Measurements from ENCODE around the gene CLSTN2. TPM values are rescaled to one million over a fixed set of nuclear protein-coding genes. Genes with fewer than 3 reads are reported as not detected.

CLSTN2 gene
- total RNA-seq, 4 donors from 2014 or later: 13.4 to 21.3 (median 19.4) TPM

DNA sequence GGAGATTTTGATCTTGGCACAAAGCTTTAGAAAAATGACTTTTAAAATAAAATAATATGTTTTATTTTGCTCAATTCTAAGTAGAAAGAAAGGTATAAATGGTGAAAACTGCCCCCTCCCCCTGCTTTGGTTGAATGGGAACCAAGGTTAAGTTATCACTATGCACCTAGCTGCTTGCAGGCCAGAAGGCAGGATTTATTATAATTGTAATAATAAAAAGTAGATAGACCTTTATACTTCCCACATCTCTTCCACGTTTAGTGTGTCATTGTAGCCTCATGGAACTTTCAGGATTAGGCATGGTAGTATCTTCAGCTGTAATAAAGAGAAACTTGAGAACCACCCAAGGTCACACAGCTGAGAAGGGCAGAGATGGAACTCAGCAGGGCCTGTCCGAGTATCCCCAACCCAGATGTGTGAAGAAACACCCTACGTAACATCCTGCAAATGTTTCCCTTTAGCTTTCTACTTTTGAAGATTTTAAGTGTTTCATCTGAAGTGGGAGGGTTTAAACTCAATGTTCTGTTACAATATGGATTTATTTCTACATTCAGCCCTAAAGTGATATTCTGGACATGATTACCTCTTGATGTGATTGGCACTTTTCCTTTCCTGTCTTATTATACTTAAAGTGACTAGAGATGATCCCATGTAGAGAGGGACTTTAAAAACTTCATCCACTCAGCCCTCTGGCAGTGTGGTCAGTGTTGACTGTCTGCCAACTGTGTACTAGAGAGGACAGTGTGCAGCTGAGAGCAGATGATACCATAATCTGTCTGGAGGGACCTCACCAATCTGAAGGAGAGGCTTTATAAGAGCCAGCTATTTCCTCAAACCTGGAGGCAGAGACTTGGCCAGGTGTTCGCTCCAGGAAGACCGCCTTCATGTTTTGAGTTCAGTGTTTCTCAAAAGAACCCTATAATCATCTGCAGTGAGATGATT lies 460.4 kb downstream of the CLSTN2 start:
- peak in 1 of 2 donors; percentile 15 for DNase-seq (ENCODE audit: low spot score in 2 of 2)
- no peak for TF ChIP-seq POLR2A (IDR thresholded peaks at IDR 0.05)
- TF ChIP-seq, protein P1, sequence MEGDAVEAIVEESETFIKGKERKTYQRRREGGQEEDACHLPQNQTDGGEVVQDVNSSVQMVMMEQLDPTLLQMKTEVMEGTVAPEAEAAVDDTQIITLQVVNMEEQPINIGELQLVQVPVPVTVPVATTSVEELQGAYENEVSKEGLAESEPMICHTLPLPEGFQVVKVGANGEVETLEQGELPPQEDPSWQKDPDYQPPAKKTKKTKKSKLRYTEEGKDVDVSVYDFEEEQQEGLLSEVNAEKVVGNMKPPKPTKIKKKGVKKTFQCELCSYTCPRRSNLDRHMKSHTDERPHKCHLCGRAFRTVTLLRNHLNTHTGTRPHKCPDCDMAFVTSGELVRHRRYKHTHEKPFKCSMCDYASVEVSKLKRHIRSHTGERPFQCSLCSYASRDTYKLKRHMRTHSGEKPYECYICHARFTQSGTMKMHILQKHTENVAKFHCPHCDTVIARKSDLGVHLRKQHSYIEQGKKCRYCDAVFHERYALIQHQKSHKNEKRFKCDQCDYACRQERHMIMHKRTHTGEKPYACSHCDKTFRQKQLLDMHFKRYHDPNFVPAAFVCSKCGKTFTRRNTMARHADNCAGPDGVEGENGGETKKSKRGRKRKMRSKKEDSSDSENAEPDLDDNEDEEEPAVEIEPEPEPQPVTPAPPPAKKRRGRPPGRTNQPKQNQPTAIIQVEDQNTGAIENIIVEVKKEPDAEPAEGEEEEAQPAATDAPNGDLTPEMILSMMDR (IDR thresholded peaks at IDR 0.05): no peak
- TF ChIP-seq EP300 (IDR thresholded peaks at IDR 0.05): no peak
- H3K9me3 ChIP-seq: no peaks in the 10 kb centered on the region
- 74 to 79% methylated on average over 5 of the region's 5 CpGs for WGBS, 2 donors
- no peaks in the 10 kb centered on the region for H3K4me1 ChIP-seq
- no peaks in the 10 kb centered on the region for H3K27me3 ChIP-seq
- no peak overlapping the region for H3K27ac ChIP-seq
- H3K36me3 ChIP-seq: no peaks in the 10 kb centered on the region
- no peak overlapping the region for H3K4me3 ChIP-seq

DNA sequence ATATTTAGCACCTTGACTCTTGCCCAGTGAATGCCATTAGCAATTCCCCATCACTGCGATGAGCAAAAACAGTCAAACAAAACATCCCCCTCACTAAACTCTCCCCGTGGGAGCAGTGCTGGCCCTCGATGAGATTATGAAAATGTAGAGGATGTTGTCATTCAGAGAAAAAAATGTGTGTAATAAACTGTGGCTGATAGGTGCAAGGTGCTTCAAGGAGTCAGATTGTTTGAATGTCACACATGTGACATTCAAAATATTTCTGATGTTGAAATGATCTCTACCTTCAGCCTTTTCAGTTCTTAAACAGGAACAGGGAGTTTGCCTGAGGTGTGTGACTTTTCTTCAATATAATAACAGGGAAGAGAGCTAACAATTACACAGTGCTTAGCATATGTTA lies 461.1 kb downstream of the CLSTN2 start:
- no peak overlapping the region for H3K27ac ChIP-seq
- no peaks in the 10 kb centered on the region for H3K4me1 ChIP-seq
- no peak for DNase-seq (ENCODE audit: low spot score in 2 of 2)
- no peaks in the 10 kb centered on the region for H3K36me3 ChIP-seq
- no peak for TF ChIP-seq POLR2A (IDR thresholded peaks at IDR 0.05)
- no peak for TF ChIP-seq EP300 (IDR thresholded peaks at IDR 0.05)
- TF ChIP-seq, protein P1 (IDR thresholded peaks at IDR 0.05): no peak
- no peaks in the 10 kb centered on the region for H3K9me3 ChIP-seq
- H3K4me3 ChIP-seq: no peak overlapping the region
- 62 to 69% methylated on average over 3 of the region's 3 CpGs for WGBS, 2 donors
- no peaks in the 10 kb centered on the region for H3K27me3 ChIP-seq

DNA sequence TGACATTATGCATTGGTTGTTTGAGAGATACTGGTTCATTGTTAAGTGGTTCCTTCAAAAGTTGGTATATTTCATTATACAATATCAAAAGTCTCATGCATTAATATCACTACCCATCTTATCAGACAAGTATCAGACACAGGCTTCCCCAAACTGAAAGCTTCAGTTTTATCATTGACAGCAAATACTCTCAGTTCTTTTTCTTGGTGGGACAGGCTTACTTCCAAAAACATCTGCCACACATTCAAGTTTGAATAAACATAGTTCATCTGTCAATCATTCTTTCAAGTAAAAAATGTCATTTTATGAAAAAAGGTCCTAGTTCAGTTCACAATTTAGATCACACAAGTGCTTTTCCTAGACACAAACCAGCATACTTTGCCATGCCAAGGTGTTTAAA lies 462.9 kb downstream of the CLSTN2 start:
- Histone ChIP-seq H3K36me3 (no peaks in the 10 kb centered on the region), H3K4me1 (no peaks in the 10 kb centered on the region), H3K9me3 (no peaks in the 10 kb centered on the region), H3K27ac (no peak overlapping the region), H3K4me3 (no peak overlapping the region), H3K27me3 (no peaks in the 10 kb centered on the region)
- no peak for DNase-seq (ENCODE audit: low spot score in 2 of 2)
- TF ChIP-seq, protein P1 (IDR thresholded peaks at IDR 0.05): no peak
- TF ChIP-seq POLR2A (IDR thresholded peaks at IDR 0.05) (no peak), EP300 (IDR thresholded peaks at IDR 0.05) (no peak)

DNA sequence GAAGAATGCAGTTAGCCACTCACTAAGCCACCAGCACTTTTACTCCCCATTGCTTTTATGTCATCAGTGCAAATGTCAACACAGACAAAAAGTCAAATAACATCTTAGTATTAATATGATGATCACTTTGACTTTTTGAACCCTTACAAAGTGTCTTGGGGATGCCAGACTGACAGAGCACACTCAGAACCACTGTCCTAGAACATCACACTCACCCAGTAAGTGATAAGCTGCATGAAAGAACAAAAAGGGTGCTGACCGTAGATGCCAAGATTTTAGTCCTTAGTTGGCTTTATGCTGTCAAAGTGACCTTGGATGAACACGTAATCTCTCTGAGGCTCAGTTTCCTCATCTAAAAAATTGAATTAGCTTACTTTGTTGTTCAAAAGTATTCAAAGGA lies 463.4 kb downstream of the CLSTN2 start:
- H3K27ac ChIP-seq: no peak overlapping the region
- H3K9me3 ChIP-seq: no peaks in the 10 kb centered on the region
- no peaks in the 10 kb centered on the region for H3K4me1 ChIP-seq
- H3K4me3 ChIP-seq: no peak overlapping the region
- H3K36me3 ChIP-seq: no peaks in the 10 kb centered on the region
- H3K27me3 ChIP-seq: no peaks in the 10 kb centered on the region
- 82 to 86% methylated on average over 2 of the region's 2 CpGs for WGBS, 2 donors
- DNase-seq (ENCODE audit: low spot score in 2 of 2): no peak
- TF ChIP-seq, protein P1 (IDR thresholded peaks at IDR 0.05): no peak
- TF ChIP-seq POLR2A (IDR thresholded peaks at IDR 0.05) (no peak), EP300 (IDR thresholded peaks at IDR 0.05) (no peak)

DNA sequence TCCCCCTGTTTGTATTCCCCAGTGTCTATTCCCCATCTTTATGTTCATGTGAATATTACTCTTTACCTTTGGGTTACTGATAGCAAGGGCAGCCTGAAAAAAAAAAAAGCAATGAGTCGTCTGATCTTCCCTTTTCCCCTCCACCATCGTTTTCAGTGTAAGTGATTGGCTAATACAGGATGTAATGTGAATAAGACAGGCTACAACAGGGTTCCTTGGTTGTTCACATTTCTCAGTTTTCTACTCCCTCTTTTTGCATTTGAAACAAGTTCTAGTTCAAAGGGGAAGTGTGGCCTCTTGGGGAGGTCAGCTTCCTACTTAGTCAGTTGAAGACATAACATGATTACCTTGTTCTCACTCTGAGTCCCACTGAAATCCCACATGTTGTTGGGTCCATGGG lies 464.9 kb downstream of the CLSTN2 start:
- no peak overlapping the region for H3K27ac ChIP-seq
- no peak overlapping the region for H3K4me3 ChIP-seq
- WGBS, 2 donors: 65 to 67% methylated on average over 2 of the region's 2 CpGs
- no peaks in the 10 kb centered on the region for H3K9me3 ChIP-seq
- H3K4me1 ChIP-seq: no peaks in the 10 kb centered on the region
- TF ChIP-seq POLR2A (IDR thresholded peaks at IDR 0.05) (no peak), EP300 (IDR thresholded peaks at IDR 0.05) (no peak)
- TF ChIP-seq, protein P1 (IDR thresholded peaks at IDR 0.05): no peak
- H3K36me3 ChIP-seq: no peaks in the 10 kb centered on the region
- DNase-seq (ENCODE audit: low spot score in 2 of 2): no peak
- no peaks in the 10 kb centered on the region for H3K27me3 ChIP-seq

All from tibial nerve (tissue), 4 donors.